CD4-positive, CD25-positive, alpha-beta regulatory T cell (primary cell): ENCODE data around the gene FAH. TPM values are rescaled to one million over a fixed set of nuclear protein-coding genes. Genes with fewer than 3 reads are reported as not detected.
A peak's percentile ranks its signal among the peaks of the same experiment; 100 is the strongest.
"Not testable (repeated sequence)": the region's sequence is repeated elsewhere in the genome, so short reads cannot be mapped to it uniquely, and the experiment has no call there.

Experiments
- ATAC-seq, 2 donors: fragments of 150-1000 bp; cut with Tn5 transposase; one replicate each; pipeline ENCODE4 v1.10.0; 2021; ENCODE audit warnings: low read depth in 2 of 2, moderate number of reproducible peaks in 2 of 2, moderate library complexity in 1 of 2
- DNase-seq, 3 donors: peaks; one replicate each; pipeline versions ENCODE4 v3.0.0 to v3.0.0-alpha.2; 2012 to 2022; ENCODE audit warnings: mixed read lengths in 1 of 3
- H3K27ac ChIP-seq: one replicate; pipeline ENCODE4 v1.7.0; 2013; ENCODE audit warnings: mild to moderate bottlenecking, low read length; ENCODE audit not compliant: insufficient read depth, poor library complexity, severe bottlenecking
- H3K27me3 ChIP-seq: one replicate; pipeline ENCODE4 v1.7.0; 2013; ENCODE audit warnings: low read length; ENCODE audit not compliant: control insufficient read depth, insufficient read depth
- H3K36me3 ChIP-seq: one replicate; pipeline ENCODE4 v1.7.0; 2013; ENCODE audit warnings: mild to moderate bottlenecking, low read length, moderate library complexity; ENCODE audit not compliant: control insufficient read depth, insufficient read depth
- H3K4me1 ChIP-seq: 2 replicates; pipeline ENCODE4 v1.7.0; 2013; ENCODE audit warnings: mild to moderate bottlenecking, low read length; ENCODE audit not compliant: insufficient read depth, control insufficient read depth, poor library complexity, severe bottlenecking
- H3K4me3 ChIP-seq: one replicate; pipeline ENCODE4 v1.7.0; 2013; ENCODE audit warnings: low read depth, mild to moderate bottlenecking, low read length, moderate library complexity
- H3K9me3 ChIP-seq, 2 experiments: 1 replicate in 1 of 2; 2 replicates in 1 of 2; pipeline ENCODE4 v1.7.0; 2013; ENCODE audit warnings: low read length in 2 of 2, mild to moderate bottlenecking in 1 of 2, moderate library complexity in 1 of 2; ENCODE audit not compliant: control insufficient read depth in 2 of 2
- H3K27ac Mint-ChIP-seq, 3 donors: one replicate each; pipeline ENCODE4 v1.8.0; 2020 to 2022; ENCODE audit warnings: mild to moderate bottlenecking in 3 of 3, mixed read lengths in 3 of 3, moderate library complexity in 2 of 3
- H3K27me3 Mint-ChIP-seq: one replicate; pipeline ENCODE4 v1.8.0; 2022; ENCODE audit warnings: mild to moderate bottlenecking, mixed read lengths
- H3K36me3 Mint-ChIP-seq: one replicate; pipeline ENCODE4 v1.8.0; 2020; ENCODE audit warnings: mixed read lengths
- H3K4me1 Mint-ChIP-seq, 4 donors: one replicate each; pipeline ENCODE4 v1.8.0; 2020 to 2022; ENCODE audit warnings: mixed read lengths in 4 of 4, mild to moderate bottlenecking in 1 of 4
- H3K4me3 Mint-ChIP-seq, 4 donors: one replicate each; pipeline ENCODE4 v1.8.0; 2020 to 2022; ENCODE audit warnings: mild to moderate bottlenecking in 4 of 4, mixed read lengths in 4 of 4, moderate library complexity in 3 of 4
- H3K9me3 Mint-ChIP-seq, 7 donors: one replicate each; pipeline ENCODE4 v1.8.0; 2020 to 2022; ENCODE audit warnings: mixed read lengths in 7 of 7, mild to moderate bottlenecking in 3 of 7, moderate library complexity in 2 of 7
- polyA plus RNA-seq, 4 donors: library from polyadenylated mRNA; unstranded; fragments of 300-500 nt; fragmentation: Illumina TruSeq; gene quantifications; one replicate each; pipeline ENCODE4 v1.2.3, GENCODE V29; 2021
- total RNA-seq: library from RNA; stranded (reverse); gene quantifications from one replicate; pipeline ENCODE4 v1.2.3, GENCODE V29; 2022

FAH gene
- total and polyA plus RNA-seq, 5 donors from 2014 or later, result 2.0 to 4.3 (median 2.4) TPM

DNA sequence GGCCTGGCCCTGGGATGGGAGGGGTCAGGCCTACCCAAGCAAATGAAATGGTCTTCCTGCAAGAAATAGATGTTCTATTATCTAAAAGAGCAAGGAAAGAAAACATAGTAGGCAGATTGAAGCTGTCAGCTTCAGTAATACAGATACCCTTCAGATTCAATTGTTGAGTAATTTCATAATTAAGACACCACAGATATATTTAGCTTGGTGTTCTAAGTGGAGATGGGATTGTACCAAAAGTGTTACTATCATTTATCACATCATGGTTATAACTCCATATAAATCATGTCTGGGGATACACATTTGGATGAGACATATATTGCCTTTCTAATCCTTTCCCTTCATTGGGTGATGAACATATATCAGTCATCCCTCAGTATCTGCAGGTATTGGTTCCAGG, 41.9 kb upstream of the FAH start:
- peaks cover 30 to 67% (median 45%) of the 10 kb centered on the region in 4 donors for H3K4me1 Mint-ChIP-seq
- Histone ChIP-seq H3K4me1 (no peaks in the 10 kb centered on the region), H3K4me3 (no peak overlapping the region), H3K27ac (no peak overlapping the region), H3K9me3 (no peaks in the 10 kb centered on the region), H3K27me3 (no peaks in the 10 kb centered on the region), H3K36me3 (no peaks in the 10 kb centered on the region)
- no peak overlapping the region for H3K27ac Mint-ChIP-seq
- H3K27me3 Mint-ChIP-seq, result no peaks in the 10 kb centered on the region
- DNase-seq, result no peak
- H3K4me3 Mint-ChIP-seq, result no peak overlapping the region
- H3K9me3 Mint-ChIP-seq, result no peaks in the 10 kb centered on the region
- no peaks in the 10 kb centered on the region for H3K36me3 Mint-ChIP-seq
- no peak for ATAC-seq

DNA sequence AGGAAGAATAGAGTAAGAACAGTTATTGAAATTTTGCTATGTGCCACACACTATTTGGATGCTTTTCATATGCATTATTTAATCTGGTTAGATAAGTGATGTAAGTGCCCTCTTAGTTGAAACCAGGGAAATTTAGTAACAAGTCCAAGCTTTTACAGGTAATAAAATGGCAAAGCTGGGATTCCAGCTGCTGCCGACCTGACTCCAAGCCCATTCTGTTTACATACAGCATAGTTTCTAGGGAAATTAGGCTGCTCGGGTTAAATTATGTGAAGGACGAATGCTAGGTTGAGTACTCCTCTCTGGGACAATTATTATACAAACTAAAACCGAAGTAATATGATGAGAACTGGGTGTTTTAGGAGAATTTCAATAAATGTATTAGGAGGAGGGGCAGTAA, 38.7 kb upstream of the FAH start:
- no peaks in the 10 kb centered on the region for H3K27me3 Mint-ChIP-seq
- H3K27ac Mint-ChIP-seq, result peak overlapping the region in 2 of 3 donors; percentile 16 to 36
- H3K27me3 ChIP-seq, result no peaks in the 10 kb centered on the region
- H3K9me3 Mint-ChIP-seq, result no peaks in the 10 kb centered on the region
- H3K27ac ChIP-seq, result no peak overlapping the region
- DNase-seq (no peak), ATAC-seq (no peak)
- H3K36me3 ChIP-seq, result no peaks in the 10 kb centered on the region
- H3K4me3 ChIP-seq, result no peak overlapping the region
- H3K4me1 ChIP-seq, result no peaks in the 10 kb centered on the region
- no peaks in the 10 kb centered on the region for H3K36me3 Mint-ChIP-seq
- H3K9me3 ChIP-seq, result no peaks in the 10 kb centered on the region
- no peak overlapping the region for H3K4me3 Mint-ChIP-seq
- peaks cover 20 to 60% (median 41%) of the 10 kb centered on the region in 4 donors for H3K4me1 Mint-ChIP-seq

DNA sequence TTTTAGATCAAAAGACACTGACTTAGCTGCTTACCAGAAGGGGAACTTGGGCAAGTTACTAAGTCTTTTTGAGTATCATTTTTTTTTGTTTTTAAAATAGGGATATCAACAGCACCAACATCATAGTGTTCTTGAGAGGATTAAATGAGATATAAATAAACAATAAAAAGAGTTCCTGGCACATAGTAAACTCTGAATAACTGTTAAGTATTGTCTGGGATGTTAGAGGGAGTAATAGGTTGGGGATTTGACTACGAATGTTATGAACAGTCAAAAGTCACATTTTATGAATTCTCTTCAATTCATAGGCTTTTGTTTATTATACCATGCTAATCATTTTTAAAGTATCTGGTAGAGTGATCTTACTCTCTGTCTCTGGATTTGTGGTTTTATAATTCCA, 37.8 kb upstream of the FAH start:
- ATAC-seq (no peak), DNase-seq (no peak)
- Mint-ChIP-seq H3K4me3 (no peak overlapping the region), H3K4me1 (peaks cover 20 to 50% (median 32%) of the 10 kb centered on the region in 4 donors), H3K36me3 (peaks cover 2% of the 10 kb centered on the region), H3K9me3 (no peaks in the 10 kb centered on the region), H3K27me3 (no peaks in the 10 kb centered on the region), H3K27ac (no peak overlapping the region)
- H3K9me3 ChIP-seq, result no peaks in the 10 kb centered on the region
- H3K27me3 ChIP-seq, result no peaks in the 10 kb centered on the region
- H3K4me3 ChIP-seq, result no peak overlapping the region
- H3K4me1 ChIP-seq, result no peaks in the 10 kb centered on the region
- no peaks in the 10 kb centered on the region for H3K36me3 ChIP-seq
- no peak overlapping the region for H3K27ac ChIP-seq

DNA sequence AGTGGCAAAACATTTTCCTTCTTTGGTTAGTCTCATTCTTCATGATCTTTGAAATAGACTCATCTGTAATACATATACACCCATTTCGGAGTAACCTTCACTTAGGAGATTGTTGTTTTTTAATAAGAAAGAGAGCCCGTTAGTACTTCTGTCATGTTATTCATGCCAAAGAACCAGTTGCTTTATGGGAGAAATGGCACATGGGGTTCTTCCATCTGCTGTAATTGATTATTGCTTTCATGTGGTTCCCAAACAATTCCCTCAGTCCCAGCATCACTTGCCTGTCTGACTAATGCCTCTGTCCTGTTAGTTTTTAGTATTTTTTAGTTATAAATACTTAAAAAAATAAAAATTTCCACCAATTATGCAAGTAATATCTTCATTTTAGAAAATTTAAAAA, 33.8 kb upstream of the FAH start:
- ATAC-seq, result no peak

DNA sequence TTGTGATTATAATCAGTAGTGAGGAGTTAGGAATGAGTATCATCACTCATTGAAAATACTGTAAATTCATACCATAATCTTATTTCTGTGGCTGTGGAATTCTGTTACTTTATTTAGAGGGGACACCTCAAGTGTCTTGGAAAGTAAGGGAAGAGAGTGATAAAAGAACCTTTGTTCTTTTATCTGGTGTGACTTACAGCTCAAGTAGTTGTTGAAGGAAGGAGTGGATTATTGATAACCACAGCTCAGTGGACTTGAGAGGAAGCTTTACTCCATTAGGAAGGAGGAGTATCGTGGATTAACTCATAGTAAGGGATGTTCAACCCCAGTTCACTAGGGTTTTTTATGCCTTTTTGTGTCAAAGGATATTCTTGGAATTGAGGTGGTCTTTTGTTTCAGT, 32.2 kb upstream of the FAH start:
- Histone ChIP-seq H3K27ac (no peak overlapping the region), H3K36me3 (peaks cover 27% of the 10 kb centered on the region), H3K4me1 (no peaks in the 10 kb centered on the region), H3K4me3 (no peak overlapping the region), H3K27me3 (no peaks in the 10 kb centered on the region), H3K9me3 (no peaks in the 10 kb centered on the region)
- H3K9me3 Mint-ChIP-seq, result no peaks in the 10 kb centered on the region
- H3K27me3 Mint-ChIP-seq, result no peaks in the 10 kb centered on the region
- ATAC-seq (no peak), DNase-seq (no peak)
- H3K4me1 Mint-ChIP-seq, result peaks cover 15 to 18% (median 18%) of the 10 kb centered on the region in 4 donors
- peak overlapping the region in 1 of 3 donors; percentile 39 for H3K27ac Mint-ChIP-seq
- H3K4me3 Mint-ChIP-seq, result no peak overlapping the region
- peaks cover 30% of the 10 kb centered on the region for H3K36me3 Mint-ChIP-seq

More for the DNA sequence above, 33.8 kb upstream of the FAH start:
- no peak overlapping the region for H3K27ac Mint-ChIP-seq
- H3K4me3 ChIP-seq, result no peak overlapping the region
- H3K36me3 ChIP-seq, result peaks cover 26% of the 10 kb centered on the region
- no peak for DNase-seq
- H3K9me3 Mint-ChIP-seq, result no peaks in the 10 kb centered on the region
- H3K4me1 ChIP-seq, result no peaks in the 10 kb centered on the region
- H3K36me3 Mint-ChIP-seq, result peaks cover 27% of the 10 kb centered on the region
- H3K4me1 Mint-ChIP-seq, result peaks cover 21 to 30% (median 25%) of the 10 kb centered on the region in 4 donors
- no peaks in the 10 kb centered on the region for H3K27me3 ChIP-seq
- H3K27me3 Mint-ChIP-seq, result no peaks in the 10 kb centered on the region
- no peak overlapping the region for H3K27ac ChIP-seq
- H3K4me3 Mint-ChIP-seq, result no peak overlapping the region
- H3K9me3 ChIP-seq, result no peaks in the 10 kb centered on the region

DNA sequence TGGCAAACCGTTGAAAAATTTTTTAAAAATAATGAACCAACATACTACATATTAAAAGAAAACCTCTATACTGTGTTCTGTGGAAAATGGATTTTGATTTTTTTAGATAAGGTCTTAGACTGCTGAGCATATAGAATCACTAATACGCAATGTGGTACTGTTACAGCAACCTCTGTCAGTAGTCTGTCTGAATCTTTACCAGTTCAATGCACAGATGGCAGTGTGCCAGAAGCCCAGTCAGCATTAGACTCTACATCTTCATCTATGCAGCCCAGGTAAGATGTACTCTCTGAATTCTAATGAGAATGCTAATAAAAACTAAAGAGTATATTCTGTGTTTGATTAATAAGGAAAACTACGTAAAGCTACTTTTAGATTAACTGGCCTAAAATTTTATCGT, 31.3 kb upstream of the FAH start:
- H3K4me3 ChIP-seq, result no peak overlapping the region
- Mint-ChIP-seq H3K27me3 (no peaks in the 10 kb centered on the region), H3K36me3 (peaks cover 39% of the 10 kb centered on the region), H3K4me1 (peaks cover 10 to 14% (median 12%) of the 10 kb centered on the region in 4 donors), H3K9me3 (no peaks in the 10 kb centered on the region), H3K4me3 (no peak overlapping the region), H3K27ac (no peak overlapping the region)
- DNase-seq (no peak), ATAC-seq (no peak)
- H3K27ac ChIP-seq, result no peak overlapping the region
- no peaks in the 10 kb centered on the region for H3K4me1 ChIP-seq
- H3K27me3 ChIP-seq, result no peaks in the 10 kb centered on the region
- peaks cover 33% of the 10 kb centered on the region for H3K36me3 ChIP-seq
- no peaks in the 10 kb centered on the region for H3K9me3 ChIP-seq

DNA sequence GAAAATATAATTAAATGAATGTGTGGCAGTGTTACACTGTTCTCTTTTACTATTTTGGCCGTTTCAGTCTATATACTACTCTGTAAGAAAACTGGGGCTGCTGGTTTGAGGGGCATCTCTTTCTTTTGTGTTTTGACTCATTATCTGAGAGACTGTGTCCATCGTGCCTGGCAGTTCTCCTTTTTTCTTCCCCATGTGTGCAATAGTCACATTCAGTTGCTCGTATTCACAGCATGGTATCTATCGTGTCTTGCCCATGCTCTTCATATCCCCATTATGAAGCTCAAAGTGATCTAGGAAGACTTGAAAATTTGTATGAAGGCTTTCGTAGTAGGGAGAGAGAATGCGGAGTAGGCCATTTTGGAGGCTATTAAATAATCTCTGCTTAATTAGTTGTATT, 29.8 kb upstream of the FAH start:
- Mint-ChIP-seq H3K9me3 (no peaks in the 10 kb centered on the region), H3K27me3 (no peaks in the 10 kb centered on the region), H3K27ac (no peak overlapping the region), H3K4me1 (peaks cover 7 to 17% (median 12%) of the 10 kb centered on the region in 4 donors), H3K4me3 (no peak overlapping the region), H3K36me3 (peaks cover 42% of the 10 kb centered on the region)
- no peaks in the 10 kb centered on the region for H3K27me3 ChIP-seq
- DNase-seq (no peak), ATAC-seq (no peak)
- no peaks in the 10 kb centered on the region for H3K9me3 ChIP-seq
- no peaks in the 10 kb centered on the region for H3K4me1 ChIP-seq
- H3K4me3 ChIP-seq, result no peak overlapping the region
- no peak overlapping the region for H3K27ac ChIP-seq
- H3K36me3 ChIP-seq, result peaks cover 34% of the 10 kb centered on the region

DNA sequence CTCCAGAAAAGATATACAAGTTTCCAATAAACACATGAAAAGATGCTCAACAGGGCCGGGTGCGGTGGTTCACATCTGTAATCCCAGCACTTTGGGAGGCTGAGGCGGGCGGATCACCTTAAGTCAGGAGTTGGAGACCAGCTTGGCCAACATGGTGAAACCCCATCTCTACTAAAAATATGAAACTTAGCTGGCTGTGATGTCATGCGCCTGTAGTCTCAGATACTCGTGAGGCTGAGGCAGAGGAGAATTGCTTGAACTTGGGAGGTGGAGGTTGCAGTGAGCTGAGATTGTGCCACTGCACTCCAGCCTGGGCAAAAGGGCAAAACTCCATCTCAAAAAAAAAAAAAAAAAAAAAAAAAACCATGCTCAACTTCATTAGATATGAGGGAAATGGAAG, 25.5 kb upstream of the FAH start:
- H3K36me3 Mint-ChIP-seq, result peaks cover 54% of the 10 kb centered on the region

More for the DNA sequence above, 25.5 kb upstream of the FAH start:
- not testable (repeated sequence) for ATAC-seq, DNase-seq, H3K27ac ChIP-seq, H3K27me3 Mint-ChIP-seq, H3K4me3 Mint-ChIP-seq, H3K4me3 ChIP-seq, H3K4me1 ChIP-seq, H3K27me3 ChIP-seq, H3K9me3 Mint-ChIP-seq, H3K9me3 ChIP-seq, H3K27ac Mint-ChIP-seq
- H3K36me3 ChIP-seq, result peaks cover 39% of the 10 kb centered on the region
- peaks cover 0 to 13% (median 5%) of the 10 kb centered on the region in 4 donors for H3K4me1 Mint-ChIP-seq
